ENCODE results near the gene HSBP1L1.

The HSBP1L1 gene

DNA sequence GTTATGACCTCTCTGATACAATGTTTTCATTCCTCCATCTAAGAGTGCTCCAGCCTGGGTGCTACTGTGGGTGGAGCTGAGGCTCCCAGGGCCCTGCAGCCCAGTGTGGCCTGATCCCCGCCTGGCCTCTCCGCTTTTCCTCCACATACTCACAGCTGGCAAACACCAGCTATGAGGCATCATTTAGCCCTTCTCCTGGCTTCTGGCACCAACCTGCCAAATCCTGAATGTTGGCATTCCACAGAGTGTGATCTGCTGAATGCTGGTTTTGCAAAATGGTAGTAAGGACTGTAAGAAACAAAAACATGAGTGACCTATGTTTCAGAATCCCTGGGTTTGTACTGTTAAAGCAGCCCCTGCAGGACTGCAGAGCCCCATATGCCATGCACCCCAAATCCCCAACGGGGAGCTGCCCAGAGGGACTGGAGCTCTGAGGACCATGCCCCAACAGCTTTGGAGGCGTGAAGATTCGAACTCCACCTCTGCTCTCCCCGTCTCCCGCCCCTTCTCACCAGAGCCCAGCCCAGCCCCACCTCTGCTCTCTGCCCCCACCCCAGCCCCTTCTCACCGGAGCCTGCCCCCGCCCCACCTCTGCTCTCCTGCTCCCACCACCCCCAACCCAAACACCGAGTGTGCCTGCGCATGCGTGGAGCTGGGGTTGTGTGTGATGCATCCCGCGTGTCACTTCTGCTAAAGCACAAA is 17.2 kb upstream of the HSBP1L1 start:
- no peak overlapping the region for H3K4me3 ChIP-seq (ENCODE audit: low read depth, low read length)
- TF ChIP-seq CTCF (IDR thresholded peaks at IDR 0.05; ENCODE audit: low read depth, low read length), result no peak

GRCh38 chr18:79947881-79948610 is 16.4 kb upstream of the HSBP1L1 start:
- TF ChIP-seq CTCF (IDR thresholded peaks at IDR 0.05; ENCODE audit: low read depth, low read length), result no peak
- no peak overlapping the region for H3K4me3 ChIP-seq (ENCODE audit: low read depth, low read length)

DNA sequence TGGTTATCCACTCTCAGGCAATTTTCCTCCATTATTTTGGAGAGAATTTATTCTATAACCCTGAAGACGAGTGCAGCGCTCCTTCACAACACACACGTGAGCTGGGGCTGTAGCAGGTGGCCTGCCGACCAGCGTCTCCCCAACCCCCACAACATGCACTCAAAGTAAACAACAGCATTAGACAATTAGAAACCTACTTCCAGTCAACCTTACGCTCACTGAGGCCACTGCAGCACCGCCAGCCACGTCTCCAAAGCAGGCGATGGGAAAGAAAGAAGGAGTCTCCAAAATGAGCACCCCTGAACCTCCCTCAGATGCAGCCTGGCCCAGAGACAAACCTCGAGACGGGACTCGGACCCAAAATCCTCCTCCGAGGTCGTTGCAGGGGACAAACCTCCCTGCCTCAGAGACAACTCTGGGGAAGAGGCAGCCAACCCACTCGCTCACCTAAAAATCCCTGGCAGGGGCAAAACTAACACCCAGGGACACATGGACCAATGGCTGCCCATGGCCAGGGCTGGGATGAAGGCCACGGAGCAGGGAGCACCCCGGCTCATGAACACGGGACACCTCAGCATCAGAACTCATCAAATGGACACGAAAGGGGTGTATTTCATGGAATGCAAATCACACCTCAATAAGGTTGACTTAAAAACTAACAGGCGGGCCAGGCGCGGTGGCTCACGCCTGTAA is 15.6 kb upstream of the HSBP1L1 start:
- no peak overlapping the region for H3K4me3 ChIP-seq (ENCODE audit: low read depth, low read length)
- TF ChIP-seq CTCF (IDR thresholded peaks at IDR 0.05; ENCODE audit: low read depth, low read length), result no peak

DNA sequence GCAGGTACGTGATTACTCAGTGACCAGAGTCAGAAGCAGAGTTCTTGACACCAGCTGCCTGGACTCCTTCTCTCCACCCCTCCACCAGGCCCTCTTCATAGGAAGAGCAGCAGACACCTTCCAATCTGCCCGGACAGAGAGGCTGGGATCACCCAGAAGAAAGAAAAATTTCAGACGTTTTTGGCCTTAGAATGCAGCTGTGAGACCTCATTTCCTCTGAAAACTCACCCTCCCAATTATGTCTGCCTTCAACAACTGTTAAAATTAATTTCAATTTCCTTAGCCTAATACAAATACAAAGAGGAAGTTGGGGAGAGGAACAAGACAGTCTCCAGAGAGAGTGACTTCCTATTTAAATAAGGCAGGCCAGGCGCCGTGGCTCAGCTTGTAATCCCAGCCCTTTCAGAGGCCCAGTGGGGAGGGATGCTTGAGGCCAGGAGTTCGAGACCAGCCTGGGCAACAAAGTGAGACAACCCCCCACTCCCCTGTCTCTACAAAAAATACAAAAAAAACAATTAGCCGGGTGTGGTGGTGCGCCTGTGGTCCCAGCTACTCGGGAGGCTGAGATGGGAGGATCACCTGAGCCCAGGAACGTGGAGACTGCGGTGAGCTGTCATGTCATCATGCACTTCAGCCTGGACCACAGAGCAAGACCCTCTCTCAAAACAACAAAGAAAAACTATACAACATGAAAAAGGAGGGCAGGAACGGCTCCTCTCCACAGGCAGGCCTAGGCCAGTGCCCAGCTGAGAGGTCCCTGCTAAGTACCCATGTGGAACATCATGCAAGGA is 14.6 kb upstream of the HSBP1L1 start:
- TF ChIP-seq CTCF (IDR thresholded peaks at IDR 0.05; ENCODE audit: low read depth, low read length), result no peak
- peak overlapping the region; percentile 73 for H3K4me3 ChIP-seq (ENCODE audit: low read depth, low read length)

DNA sequence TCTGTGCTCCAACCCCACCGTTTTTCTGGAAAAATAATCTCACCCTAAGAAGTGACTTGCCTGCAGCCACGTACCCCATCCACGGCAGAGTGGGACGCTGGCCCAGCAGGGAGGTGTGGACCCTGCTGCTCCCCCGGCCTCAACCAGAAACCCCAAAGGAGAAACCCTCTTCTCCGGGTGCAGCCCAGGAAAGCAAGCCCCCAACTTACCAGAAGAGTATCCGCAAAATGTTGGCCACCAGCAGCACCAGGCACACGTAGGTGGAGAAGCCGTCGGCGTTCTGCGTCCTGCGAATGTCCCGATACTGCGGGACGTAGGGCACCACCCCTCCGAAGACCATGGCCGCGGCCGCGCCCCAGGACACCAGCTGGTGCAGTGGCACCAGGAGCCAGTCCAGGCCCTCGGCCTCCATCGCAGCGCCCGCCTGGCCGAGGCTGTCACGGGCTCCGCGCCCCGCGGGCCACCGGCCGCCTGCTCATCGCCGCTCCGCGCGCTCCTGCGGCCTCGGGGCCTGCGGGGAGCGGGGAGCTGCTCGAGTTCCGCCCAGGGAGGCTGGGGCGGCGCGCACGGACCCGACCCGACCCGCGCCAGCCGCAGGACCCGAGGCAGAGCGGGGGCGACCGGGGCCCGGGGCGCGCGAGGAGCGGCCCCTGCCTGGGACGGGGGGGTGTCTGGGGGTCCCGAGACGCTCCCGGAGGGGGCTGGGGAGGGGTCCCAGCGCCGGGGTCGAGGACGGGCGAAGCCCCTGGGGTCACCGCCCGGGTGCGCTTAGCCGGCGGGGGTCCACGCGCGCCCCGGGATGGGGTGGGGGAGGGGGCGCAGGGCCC is 13.7 kb upstream of the HSBP1L1 start:
- TF ChIP-seq CTCF (IDR thresholded peaks at IDR 0.05; ENCODE audit: low read depth, low read length), result no peak
- H3K4me3 ChIP-seq (ENCODE audit: low read depth, low read length), result peak overlapping the region; percentile 73
